WTC11 (cell line): ENCODE data around the gene CAMK2A. TPM values are rescaled to one million over a fixed set of nuclear protein-coding genes. Genes with fewer than 3 reads are reported as not detected.

ENCODE experiments used
- ATAC-seq: fragments of 200-7000 bp; cut with Tn5 transposase; 2 replicates; pipeline ENCODE4 v1.10.0; 2021; ENCODE audit warnings: mild to moderate bottlenecking, moderate library complexity
- CTCF ChIA-PET: fragments of 300-600 bp; sonication (Branson Sonifier 250); formaldehyde crosslinking; loops from one replicate; lab custom pipeline; 2021; ENCODE audit warnings: antibody characterized with exemption; lab: Charles Lee
- POLR2A ChIA-PET: fragments of 350-600 bp; sonication (Branson Sonifier 250); formaldehyde crosslinking; loops from one replicate; lab custom pipeline; 2021; ENCODE audit warnings: antibody characterized with exemption; lab: Charles Lee
- DNase-seq: peaks from one replicate; pipeline ENCODE4 v3.0.0; 2021; ENCODE audit warnings: low spot score
- H3K27ac Mint-ChIP-seq: 2 replicates; pipeline ENCODE4 v1.8.0; 2021; ENCODE audit warnings: mixed read lengths
- H3K27me3 Mint-ChIP-seq: 2 replicates; pipeline ENCODE4 v1.8.0; 2021; ENCODE audit warnings: low read depth, mild to moderate bottlenecking, moderate library complexity, mixed read lengths
- H3K36me3 Mint-ChIP-seq: 2 replicates; pipeline ENCODE4 v1.8.0; 2021; ENCODE audit warnings: mixed read lengths
- H3K4me1 Mint-ChIP-seq: 2 replicates; pipeline ENCODE4 v1.8.0; 2022; ENCODE audit warnings: mixed read lengths
- H3K4me3 Mint-ChIP-seq: 2 replicates; pipeline ENCODE4 v1.8.0; 2021; ENCODE audit warnings: mild to moderate bottlenecking, moderate library complexity, mixed read lengths
- H3K9me3 Mint-ChIP-seq: 2 replicates; pipeline ENCODE4 v1.8.0; 2021; ENCODE audit warnings: mixed read lengths
- CREM ChIP-seq: sonication (generic); formaldehyde crosslinking; IDR thresholded peaks from 2 replicates; pipeline ENCODE4 v1.8.1; 2022; ENCODE audit warnings: mild to moderate bottlenecking, missing genetic modification reagents, moderate library complexity
- MXD4 ChIP-seq: fragments of 250-450 bp; sonication (Bioruptor Pico); IDR thresholded peaks from 2 replicates; pipeline ENCODE4 v1.8.0; 2021; ENCODE audit warnings: mild to moderate bottlenecking, moderate library complexity, borderline replicate concordance
- NFYB ChIP-seq: sonication (generic); formaldehyde crosslinking; conservative IDR thresholded peaks from 2 replicates; pipeline ENCODE4 v1.8.0; 2022; ENCODE audit warnings: low read depth, missing genetic modification reagents
- SMAD4 ChIP-seq: sonication (generic); formaldehyde crosslinking; IDR thresholded peaks from 2 replicates; pipeline ENCODE4 v1.8.0; 2022; ENCODE audit warnings: mild to moderate bottlenecking, missing genetic modification reagents
- ZNF416 ChIP-seq: fragments of 250-450 bp; sonication (Bioruptor Pico); IDR thresholded peaks from 2 replicates; pipeline ENCODE4 v1.9.0; 2021; ENCODE audit warnings: mild to moderate bottlenecking, inconsistent platforms
- ZNF423 ChIP-seq: fragments of 250-450 bp; sonication (Bioruptor Pico); IDR thresholded peaks from 2 replicates; pipeline ENCODE4 v2.1.2; 2022; ENCODE audit warnings: mild to moderate bottlenecking, moderate library complexity
- total RNA-seq: library from RNA; stranded (reverse); gene quantifications from 3 replicates; pipeline ENCODE4 v1.2.3, GENCODE V29; 2021
- TF ChIP-seq, protein P1 (sequence below): fragments of 250-450 bp; sonication (Bioruptor Pico); IDR thresholded peaks from 2 replicates; pipeline ENCODE4 v2.1.2; 2022; ENCODE audit warnings: mild to moderate bottlenecking, moderate library complexity
- TF ChIP-seq, protein P2 (sequence below): sonication (generic); formaldehyde crosslinking; IDR thresholded peaks from 2 replicates; pipeline ENCODE4 v1.8.1; 2022; ENCODE audit warnings: low read depth, missing genetic modification reagents, borderline replicate concordance
- TF ChIP-seq, protein P3 (sequence below): sonication (generic); formaldehyde crosslinking; IDR thresholded peaks from 2 replicates; pipeline ENCODE4 v1.8.1; 2022; ENCODE audit warnings: low read depth, mild to moderate bottlenecking, moderate library complexity, missing genetic modification reagents, borderline replicate concordance
- TF ChIP-seq, protein P4 (sequence below): sonication (generic); formaldehyde crosslinking; IDR thresholded peaks from 2 replicates; pipeline ENCODE4 v1.8.0; 2022; ENCODE audit warnings: mild to moderate bottlenecking, missing genetic modification reagents
- TF ChIP-seq, protein P5 (sequence below): sonication (generic); formaldehyde crosslinking; IDR thresholded peaks from 2 replicates; pipeline ENCODE4 v1.8.0; 2023; ENCODE audit warnings: mild to moderate bottlenecking, missing genetic modification reagents

Gene CAMK2A
- total RNA-seq, 1 experiment from 2014 or later = 0.13 TPM

DNA sequence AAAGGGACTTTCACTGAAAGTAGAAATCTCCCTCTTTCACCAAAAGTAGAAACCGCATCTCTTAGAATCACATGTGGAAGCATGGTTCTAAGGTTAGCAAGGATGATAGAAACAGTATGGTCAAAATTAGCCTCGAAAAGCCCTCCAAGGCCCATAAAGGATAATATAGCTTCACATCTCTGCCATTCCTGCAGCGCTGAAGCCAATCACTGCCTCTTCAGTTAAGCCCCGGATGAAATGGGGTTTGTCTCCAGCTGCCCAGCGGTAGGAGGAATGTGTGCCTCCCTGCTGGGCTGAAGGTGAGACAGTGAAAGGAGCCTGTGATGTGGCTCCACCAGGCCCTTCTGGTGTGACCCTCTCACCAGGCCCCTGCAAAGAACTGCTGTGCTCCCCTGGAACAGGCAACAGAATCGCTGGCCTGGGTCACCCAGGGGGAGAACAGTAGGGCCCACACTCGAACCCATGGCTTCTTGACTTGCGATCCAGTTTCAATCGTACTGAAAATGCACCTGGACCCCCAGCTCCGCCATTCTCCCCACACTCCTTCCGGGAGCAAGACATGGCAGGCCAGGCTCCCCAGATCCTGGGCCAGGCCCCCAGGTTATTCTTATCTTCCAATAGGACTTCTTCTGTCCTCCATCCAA is 47.2 kb downstream of the CAMK2A start (continued):
- TF ChIP-seq, protein P1, sequence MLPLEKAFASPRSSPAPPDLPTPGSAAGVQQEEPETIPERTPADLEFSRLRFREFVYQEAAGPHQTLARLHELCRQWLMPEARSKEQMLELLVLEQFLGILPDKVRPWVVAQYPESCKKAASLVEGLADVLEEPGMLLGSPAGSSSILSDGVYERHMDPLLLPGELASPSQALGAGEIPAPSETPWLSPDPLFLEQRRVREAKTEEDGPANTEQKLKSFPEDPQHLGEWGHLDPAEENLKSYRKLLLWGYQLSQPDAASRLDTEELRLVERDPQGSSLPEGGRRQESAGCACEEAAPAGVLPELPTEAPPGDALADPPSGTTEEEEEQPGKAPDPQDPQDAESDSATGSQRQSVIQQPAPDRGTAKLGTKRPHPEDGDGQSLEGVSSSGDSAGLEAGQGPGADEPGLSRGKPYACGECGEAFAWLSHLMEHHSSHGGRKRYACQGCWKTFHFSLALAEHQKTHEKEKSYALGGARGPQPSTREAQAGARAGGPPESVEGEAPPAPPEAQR (CRISPR knock-in tag) = no peak
- TF ChIP-seq ZNF423 = 0 out of 2 replicates have a peak, but pooled peaks have one; percentile 15
- TF ChIP-seq, protein P2, sequence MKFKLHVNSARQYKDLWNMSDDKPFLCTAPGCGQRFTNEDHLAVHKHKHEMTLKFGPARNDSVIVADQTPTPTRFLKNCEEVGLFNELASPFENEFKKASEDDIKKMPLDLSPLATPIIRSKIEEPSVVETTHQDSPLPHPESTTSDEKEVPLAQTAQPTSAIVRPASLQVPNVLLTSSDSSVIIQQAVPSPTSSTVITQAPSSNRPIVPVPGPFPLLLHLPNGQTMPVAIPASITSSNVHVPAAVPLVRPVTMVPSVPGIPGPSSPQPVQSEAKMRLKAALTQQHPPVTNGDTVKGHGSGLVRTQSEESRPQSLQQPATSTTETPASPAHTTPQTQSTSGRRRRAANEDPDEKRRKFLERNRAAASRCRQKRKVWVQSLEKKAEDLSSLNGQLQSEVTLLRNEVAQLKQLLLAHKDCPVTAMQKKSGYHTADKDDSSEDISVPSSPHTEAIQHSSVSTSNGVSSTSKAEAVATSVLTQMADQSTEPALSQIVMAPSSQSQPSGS = no peak

DNA sequence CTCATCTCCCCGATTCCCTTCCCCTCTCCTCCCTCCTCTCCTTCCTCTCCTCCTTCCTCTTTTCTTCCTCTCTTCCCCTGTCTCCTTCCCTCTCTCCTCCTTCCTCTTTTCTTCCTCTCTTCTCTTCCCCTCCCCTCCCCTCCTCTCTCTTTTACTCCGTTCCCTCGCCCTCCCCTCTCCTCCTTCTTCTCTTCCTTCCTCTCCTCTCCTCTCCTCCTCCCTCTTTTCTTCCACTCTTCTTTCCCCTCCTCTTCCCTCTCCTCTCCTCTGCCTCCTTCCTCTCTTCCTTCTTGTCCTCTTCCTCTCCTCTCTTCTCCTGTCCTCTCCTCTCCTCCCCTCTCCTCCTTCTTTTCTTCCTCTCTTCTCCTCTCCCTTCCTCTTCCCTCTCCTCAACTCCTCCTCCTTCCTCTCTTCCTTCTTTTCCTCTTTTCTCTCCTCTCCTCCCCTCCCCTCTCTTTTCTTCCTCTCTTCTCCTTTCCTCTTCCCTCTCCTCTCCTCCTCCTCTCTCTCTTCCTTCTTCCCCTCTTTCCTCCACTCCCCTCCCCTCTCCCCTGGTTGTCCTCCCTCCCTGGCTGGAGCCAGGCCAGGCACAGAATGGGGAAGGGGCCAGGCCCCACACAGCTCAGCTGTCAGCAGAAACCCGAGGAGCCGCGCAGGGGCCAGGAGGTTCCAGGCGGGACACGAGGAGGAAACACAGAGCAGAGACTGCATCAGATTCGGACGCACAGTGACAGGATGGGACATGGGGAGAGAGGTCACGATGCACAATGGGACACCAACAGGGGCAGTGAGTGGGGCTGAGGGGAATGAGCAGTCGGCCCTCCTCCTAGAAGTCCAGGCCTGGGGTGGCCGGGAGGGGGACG is 48.0 kb downstream of the CAMK2A start:
- Mint-ChIP-seq H3K4me1 (no peaks in the 10 kb centered on the region), H3K4me3 (no peak overlapping the region), H3K27ac (no peak overlapping the region), H3K27me3 (no peaks in the 10 kb centered on the region), H3K9me3 (no peaks in the 10 kb centered on the region), H3K36me3 (no peaks in the 10 kb centered on the region)
- CTCF ChIA-PET = interaction anchor here (0.9 kb wide), 1 partner anchor 174 kb away, joined by 6 read pairs; no protein-coding TSS in a partner anchor
- no peak for DNase-seq
- POLR2A ChIA-PET = no interaction called here
- TF ChIP-seq ZNF416 (CRISPR knock-in tag) = no peak
- TF ChIP-seq CREM (CRISPR knock-in tag) = no peak
- TF ChIP-seq, all 79 proteins: peak for 0
- ATAC-seq = peak; percentile 29; the same call in 1 of the 2 replicates

DNA sequence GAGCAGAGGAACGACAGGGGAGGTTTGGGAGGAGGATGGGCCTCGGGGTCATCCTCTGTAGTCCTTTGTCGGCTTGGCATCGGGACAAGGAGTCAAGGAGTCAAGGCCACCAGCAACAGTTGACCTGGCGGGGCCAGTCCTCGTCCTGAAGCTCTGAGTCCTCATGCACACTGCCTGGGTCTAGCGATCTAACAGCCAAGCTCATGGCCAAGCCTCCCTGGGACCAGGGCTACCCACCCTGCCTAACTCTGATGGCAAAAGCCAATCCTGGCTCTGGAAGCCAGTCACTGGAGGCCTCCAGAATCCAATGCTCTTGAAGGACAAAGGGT is 49.8 kb downstream of the CAMK2A start:
- Mint-ChIP-seq H3K27ac (no peak overlapping the region), H3K36me3 (no peaks in the 10 kb centered on the region), H3K27me3 (no peaks in the 10 kb centered on the region), H3K4me1 (no peaks in the 10 kb centered on the region), H3K4me3 (no peak overlapping the region), H3K9me3 (no peaks in the 10 kb centered on the region)
- no peak for ATAC-seq
- ChIA-PET POLR2A (no interaction called here), CTCF (no interaction called here)
- TF ChIP-seq, protein P3, sequence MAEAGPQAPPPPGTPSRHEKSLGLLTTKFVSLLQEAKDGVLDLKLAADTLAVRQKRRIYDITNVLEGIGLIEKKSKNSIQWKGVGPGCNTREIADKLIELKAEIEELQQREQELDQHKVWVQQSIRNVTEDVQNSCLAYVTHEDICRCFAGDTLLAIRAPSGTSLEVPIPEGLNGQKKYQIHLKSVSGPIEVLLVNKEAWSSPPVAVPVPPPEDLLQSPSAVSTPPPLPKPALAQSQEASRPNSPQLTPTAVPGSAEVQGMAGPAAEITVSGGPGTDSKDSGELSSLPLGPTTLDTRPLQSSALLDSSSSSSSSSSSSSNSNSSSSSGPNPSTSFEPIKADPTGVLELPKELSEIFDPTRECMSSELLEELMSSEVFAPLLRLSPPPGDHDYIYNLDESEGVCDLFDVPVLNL (CRISPR knock-in tag) = no peak
- TF ChIP-seq SMAD4 (CRISPR knock-in tag) (no peak), MXD4 (CRISPR knock-in tag) (no peak), ZNF416 (CRISPR knock-in tag) (no peak), NFYB (CRISPR knock-in tag) (no peak)
- TF ChIP-seq, protein P4, sequence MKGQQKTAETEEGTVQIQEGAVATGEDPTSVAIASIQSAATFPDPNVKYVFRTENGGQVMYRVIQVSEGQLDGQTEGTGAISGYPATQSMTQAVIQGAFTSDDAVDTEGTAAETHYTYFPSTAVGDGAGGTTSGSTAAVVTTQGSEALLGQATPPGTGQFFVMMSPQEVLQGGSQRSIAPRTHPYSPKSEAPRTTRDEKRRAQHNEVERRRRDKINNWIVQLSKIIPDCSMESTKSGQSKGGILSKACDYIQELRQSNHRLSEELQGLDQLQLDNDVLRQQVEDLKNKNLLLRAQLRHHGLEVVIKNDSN (CRISPR knock-in tag) = no peak
- TF ChIP-seq, protein P5, sequence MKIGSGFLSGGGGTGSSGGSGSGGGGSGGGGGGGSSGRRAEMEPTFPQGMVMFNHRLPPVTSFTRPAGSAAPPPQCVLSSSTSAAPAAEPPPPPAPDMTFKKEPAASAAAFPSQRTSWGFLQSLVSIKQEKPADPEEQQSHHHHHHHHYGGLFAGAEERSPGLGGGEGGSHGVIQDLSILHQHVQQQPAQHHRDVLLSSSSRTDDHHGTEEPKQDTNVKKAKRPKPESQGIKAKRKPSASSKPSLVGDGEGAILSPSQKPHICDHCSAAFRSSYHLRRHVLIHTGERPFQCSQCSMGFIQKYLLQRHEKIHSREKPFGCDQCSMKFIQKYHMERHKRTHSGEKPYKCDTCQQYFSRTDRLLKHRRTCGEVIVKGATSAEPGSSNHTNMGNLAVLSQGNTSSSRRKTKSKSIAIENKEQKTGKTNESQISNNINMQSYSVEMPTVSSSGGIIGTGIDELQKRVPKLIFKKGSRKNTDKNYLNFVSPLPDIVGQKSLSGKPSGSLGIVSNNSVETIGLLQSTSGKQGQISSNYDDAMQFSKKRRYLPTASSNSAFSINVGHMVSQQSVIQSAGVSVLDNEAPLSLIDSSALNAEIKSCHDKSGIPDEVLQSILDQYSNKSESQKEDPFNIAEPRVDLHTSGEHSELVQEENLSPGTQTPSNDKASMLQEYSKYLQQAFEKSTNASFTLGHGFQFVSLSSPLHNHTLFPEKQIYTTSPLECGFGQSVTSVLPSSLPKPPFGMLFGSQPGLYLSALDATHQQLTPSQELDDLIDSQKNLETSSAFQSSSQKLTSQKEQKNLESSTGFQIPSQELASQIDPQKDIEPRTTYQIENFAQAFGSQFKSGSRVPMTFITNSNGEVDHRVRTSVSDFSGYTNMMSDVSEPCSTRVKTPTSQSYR (CRISPR knock-in tag) = no peak
- no peak for DNase-seq
